Muscle of back (tissue), 11 donors: ENCODE measurements around the gene NAA40. TPM values are rescaled to one million over a fixed set of nuclear protein-coding genes. Genes with fewer than 3 reads are reported as not detected.

ENCODE experiments used
- DNase-seq, 3 donors: peaks; one replicate each; pipeline versions ENCODE4 v3.0.0 to v3.0.0-alpha.2; 2013
- polyA plus RNA-seq, 10 donors: library from polyadenylated mRNA; unstranded; fragments of 120-200 nt; gene quantifications; one replicate each; pipeline ENCODE4 v1.2.1, GENCODE V29; 2013; ENCODE audit not compliant: insufficient read length in 10 of 10

NAA40 gene
- polyA plus RNA-seq, 10 donors: 13.3 to 23.6 (median 15.4) TPM

DNA sequence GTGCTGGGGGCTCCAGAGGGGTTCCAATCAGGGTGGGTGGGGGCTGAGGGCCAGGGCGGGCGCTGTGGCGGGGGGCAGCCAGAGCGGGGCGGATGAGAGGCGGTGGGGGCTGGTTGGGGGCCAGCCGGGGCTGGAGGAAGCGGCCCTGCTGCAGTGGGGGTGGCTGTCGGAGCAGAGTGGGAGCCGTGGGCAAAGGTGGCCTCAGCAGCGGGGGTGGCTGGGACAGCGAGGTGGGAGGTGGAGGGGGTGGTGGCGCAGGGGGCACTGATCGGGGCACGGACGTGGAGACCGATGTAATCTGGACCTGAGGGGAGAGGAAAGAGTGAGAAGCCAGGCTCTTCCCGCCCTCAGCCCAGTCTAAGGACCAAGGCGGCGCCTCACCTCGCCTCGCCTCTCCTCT is 26.9 kb upstream of the NAA40 start:
- no peak for DNase-seq

DNA sequence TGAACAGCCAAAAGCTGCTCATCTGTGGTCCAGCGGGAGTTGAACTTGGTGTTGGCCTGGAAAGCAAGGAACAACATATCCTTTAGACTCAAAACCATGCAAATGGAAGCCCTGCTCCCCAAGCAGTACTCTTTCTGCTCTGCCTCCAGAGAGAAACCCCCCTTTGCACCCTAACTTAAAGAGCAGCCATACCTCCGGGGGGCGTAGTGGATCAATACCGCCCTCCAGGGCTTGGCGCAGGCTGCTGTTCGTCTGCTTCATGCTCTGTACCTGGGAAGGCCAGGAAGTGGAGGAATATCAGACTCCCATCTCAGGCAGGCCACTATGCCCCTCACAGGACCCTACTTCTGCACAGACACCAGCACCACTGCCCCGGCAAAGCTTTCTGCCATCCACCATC is 26.1 kb upstream of the NAA40 start:
- DNase-seq: no peak

DNA sequence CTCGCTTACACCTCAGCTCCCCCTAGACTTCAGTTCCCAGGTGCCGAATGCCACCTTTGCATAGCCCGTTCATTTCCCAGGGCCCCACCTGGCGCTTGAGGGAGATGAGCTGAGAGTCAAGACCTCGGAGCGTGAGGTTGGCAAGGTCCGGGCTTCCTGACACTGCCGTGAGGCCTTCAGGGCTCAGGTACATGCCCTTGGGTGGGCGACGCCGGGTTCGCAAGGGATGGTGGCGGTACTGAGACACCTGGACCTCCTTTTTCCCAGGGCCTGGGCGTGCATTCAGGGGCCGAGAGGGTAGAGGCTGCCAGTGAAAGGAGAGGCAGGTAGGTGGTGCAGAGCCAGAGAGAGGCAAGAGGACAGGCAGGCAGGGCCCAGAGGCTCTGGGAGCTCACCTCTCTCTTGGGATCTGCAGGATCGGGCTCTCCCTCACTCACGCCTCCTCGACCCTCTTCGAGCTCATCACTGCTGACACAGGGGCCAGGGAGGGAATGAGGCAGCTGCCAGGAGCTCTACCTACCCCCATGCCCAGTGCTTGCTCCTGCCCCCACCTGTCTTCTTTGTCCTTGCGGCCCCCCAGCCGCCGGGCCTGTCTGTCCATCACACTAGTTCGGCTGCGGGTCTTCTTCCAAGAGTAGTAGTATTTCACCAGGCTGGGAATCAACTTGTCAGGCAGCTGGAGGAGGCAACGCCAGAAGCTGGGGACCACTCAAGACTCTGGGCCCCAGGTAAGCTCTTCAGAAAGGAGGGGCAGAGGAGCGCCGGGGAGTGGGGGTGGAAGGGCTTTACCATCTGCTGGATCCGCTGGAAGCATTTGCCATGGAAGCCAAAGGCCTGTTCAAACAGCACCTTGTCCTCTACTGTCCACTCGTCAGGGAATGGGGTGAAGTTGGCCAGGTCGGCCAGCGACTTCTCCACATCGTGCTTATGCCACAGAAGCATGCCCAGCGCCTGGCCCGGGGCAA is 24.7 kb upstream of the NAA40 start:
- DNase-seq: no peak

DNA sequence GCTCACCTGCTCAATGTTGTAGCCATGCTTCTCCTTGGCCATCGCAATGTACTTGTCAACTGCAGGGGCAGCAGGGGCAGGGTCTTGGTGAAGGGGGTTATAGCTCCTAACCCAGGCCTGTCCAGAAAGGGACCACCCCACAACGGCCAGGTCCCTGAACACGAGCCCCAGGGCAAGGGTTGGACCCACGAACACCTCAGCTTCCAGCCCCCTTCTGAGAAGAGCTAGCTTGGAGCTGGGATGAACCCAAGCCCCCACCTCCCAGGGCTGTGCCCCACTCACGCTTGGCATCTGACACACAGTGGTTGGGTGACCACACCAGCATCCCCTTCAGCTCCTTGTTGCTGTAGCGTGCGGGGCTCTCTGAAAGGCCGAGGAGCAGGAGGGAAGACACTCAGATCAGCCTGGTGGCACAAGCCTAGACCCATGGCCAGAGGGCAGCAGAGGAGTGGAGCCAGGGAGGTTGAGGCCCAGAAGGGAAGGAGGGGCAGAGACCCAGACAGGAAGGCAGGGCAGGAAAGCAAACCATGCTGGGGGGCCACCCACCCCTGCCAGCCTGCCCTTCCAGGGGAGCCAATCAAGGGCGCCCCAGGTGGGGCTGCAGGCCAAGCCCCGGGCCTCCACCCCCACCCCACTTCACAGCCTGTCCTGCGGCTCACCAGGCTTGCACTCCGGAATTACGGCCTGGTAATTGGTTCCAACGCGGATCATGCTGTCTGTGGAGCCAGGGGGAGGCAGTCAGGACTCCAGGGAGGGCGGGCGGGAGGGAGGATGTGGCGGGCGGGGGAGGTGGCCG is 23.7 kb upstream of the NAA40 start:
- no peak for DNase-seq

DNA sequence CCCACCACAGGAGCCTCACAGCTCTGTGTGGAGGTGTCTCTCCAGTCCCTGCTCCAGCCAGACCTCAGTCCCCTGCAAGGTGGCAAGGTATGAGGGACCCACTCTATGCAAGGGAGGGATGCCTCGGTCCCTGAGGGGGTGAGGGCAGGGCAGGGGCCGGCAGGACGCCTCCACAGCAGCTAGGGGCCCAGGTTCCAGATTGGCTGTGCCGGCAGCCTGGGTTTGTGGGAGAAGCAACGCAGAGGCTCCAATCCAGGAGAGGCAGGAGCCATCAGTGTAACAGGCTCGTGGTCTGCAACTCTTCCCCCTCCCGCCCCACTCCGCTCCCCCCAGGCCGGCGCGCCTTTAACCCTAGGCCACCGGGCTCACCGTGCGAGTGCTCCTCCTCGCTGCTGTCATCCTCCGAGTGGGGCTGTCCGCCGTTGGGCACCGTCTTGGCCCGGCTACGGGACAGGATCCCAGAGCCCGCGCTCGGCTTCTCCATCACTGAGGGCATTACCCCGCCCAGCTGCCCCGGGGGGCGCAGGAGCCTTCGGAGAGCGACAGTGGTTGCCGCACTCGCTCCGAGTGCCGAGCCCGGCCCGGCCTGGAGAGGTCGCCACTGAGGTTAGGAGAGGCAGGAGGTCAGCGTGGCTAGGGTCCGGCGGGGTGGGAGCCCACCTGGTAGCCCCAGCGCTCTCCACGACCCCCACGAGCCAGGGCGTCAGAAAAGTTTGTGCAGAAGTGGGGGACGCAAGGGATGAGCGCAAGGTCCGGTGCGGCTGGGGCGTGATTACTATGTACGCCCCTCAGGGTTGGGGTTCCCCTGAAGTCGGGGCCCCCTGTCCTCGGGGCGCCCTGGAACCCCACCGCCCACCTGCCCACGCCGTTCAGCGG is 22.6 kb upstream of the NAA40 start:
- DNase-seq: peak in 1 of 3 donors; percentile 78

DNA sequence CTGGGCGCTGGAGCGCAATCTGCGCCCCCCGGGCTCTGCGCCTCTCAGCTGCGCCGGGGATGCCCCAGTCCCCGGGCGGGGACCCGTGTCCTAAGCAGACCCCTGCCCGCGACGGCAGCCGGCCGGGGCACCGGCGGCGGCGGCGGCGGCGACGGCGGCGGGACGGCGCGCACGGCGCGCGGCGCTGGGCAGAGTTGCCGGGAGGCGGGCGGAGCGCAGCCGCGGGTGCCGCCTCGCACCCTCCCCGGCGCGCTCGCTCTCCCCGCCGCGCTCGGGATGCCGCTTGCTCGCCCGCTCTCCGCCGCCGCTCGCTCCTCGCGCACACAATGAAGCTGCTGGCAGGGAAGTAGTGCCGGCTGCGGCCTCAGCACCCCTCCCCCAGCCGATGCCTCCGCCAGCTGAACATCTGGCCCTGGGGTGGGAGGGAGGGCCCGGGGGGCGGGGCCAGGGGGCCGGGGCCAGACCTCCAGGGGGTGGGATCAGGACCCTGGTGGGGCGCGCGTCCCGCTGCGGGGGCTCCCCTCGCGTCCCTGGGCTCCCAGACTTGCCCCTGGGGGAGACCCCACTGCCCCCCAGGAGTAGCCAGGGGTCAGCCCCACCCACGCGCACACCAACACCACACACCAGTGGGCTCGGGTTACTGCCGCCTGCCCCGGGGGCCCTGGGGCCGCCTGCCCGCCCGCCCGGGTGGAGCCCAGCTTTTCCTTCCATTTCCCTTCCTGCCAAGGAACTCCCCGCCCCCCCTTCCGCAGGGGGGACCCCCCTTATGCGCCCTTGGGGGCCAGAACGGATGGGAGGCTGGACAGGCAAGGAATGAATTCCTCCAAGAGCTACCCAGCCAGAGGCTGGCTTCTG is 21.7 kb upstream of the NAA40 start, which contains the start of gene RCOR2:
RCOR2 (minus strand) TSS at position 328 of the 855 bp plus-strand sequence. CDS start 708 bp downstream, outside the sequence.
- peak; percentile 85 to 92 (median 88) for DNase-seq

DNA sequence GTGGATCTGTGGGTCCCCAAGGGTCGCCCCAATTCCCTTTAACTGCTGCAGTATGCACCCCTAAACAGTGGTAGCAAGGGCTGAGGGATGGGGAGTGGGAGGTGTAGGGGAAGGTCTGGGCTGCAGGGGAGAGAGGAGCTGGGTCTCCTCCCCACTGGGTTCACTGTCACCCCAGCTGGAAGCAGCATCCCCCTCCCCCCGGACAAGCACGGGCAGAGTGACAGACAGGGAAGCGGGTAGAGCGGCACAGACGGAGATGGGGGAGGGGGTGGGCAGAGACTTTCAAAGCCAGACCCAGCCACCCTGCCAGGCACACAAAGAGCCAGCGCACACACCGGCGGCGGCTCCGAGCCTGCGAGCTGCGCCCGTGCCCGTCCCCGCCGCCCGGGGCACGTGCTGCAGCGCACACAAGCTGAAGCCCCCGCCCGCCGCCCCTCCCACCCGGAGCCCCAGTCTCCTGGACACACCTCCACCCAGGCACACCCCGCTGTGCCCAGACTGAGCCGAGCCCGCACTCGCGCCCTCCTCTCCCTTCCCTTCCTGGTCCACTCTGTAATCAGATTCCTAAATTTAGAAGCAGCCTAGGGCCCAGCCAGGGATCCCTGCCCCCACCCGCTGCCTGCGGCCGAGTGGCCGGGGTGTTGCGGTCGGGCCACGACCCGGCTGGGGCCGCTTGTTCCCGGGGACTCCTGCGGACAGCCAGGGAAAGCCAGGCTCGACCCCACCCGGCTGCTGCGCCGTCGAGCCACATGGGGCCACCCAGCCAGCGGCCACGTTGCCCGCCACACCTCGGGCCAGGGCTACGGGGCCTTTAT is 20.9 kb upstream of the NAA40 start:
- DNase-seq: peak; percentile 56 to 91 (median 79)

DNA sequence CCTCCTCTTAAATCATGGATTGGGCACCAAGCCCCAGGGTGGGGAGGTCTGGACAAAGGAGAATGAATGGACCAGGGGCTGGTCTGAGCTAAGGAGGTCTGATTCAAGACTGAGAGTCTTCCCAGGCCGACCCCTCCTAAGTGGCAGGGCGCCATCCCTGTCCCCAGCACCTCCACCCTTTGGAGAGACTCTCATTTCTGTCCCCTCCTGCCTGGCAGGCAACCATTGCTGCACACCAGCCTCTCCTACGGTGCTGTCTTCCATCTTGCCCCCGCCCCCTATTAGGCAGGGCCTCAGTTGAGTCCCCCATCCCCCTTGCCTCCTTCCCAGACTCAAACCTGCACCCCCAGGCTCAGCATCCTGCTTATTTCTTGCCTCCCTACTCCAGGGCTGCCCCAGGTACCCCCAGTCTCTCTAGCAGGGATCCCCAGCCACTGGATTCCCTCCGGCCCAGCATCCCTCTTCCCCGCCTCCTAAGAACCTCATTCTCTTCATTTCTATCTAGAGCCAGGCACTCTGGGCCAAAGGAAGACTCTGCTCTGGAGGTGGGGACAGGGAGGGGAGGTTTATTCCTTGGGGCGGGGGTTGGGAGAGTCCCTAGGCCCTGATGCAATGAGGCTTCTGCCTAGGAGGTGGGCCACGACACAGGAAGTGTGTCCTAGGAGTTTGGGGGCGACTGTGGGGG is 20.2 kb upstream of the NAA40 start:
- peak; percentile 59 to 92 (median 77) for DNase-seq

DNA sequence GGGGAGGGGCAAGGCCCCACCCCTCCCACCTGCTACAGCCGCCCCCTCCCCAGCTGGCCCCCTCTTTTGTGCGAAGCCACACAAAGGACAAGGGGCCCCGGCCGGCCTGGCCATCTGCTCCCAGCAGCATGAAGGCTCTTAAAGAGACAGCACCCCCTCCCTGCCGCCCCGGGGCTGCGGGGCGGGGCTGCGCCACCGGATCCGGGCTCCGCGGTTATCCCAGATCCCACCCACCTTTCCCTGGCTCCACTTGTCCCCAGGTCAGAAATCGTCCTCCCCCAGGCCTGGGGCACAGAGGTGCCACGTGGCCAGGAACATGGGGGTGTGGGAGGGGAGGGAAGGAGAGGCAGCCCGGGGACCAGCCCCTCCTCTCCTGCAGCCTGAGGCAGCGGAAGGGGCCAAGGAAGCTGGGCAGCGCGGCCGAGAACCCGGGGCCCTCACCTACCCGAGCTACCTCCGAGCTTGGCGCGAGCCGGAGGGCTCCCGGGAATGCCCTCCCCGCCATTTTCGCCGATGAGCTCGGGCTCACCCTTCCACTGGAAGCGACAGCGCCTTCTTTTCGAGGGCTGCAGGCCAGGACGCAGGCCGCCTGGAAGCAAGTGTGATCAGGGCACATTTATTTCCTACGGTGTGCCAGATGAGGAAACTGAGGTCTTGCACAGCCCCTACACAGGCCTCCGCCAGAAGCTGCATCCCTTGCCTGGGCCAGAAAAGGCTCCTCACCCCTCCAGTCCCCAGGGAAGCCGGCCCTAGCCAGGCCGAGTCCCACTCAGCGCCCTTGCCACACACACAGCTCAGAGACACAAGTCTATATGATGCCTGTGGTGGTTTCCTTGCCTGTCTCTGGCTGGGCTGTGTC is 19.3 kb upstream of the NAA40 start:
- DNase-seq: peak in 2 of 3 donors; percentile 43 to 91

DNA sequence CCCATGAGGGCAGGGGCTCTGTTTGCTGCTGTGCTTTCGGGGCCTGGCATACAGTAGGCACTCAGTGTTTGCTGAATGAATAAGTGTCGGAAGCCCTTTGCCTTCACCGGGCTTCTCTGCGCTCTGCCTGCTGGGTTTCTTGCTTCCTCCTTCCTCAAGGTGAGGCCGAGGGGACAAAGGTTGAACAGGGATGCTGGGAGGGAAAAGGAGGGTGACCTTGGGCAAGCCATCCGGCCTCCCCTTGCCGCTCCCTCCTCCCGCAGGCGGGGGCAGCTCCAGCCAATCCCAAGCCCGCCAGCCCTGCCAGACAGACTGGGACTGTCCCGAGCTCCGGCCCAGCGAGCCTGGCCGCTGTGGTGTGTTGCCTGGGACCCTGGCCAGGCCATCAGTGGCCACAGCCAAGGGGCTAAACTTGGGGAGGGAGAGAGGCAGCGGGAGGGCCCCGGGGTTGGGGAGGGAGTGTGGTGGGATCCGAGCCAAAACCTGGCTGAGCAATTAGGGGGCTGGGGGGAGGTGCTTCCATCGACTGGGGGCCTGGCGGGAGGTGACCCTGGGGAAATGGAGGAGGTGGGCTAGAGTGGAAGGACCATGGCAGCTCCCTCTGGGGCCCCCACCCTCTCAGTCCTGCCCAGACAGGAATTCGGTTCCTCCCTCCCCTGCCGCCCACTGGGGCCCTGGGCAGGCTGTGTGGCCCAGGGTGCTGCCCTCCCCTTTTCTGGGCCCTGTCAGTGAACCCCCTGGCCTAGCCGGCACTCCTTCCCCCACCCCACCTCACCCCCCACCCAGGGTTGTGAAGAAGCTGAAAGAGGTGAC is 18.5 kb upstream of the NAA40 start:
- peak in 2 of 3 donors; percentile 73 to 83 for DNase-seq

DNA sequence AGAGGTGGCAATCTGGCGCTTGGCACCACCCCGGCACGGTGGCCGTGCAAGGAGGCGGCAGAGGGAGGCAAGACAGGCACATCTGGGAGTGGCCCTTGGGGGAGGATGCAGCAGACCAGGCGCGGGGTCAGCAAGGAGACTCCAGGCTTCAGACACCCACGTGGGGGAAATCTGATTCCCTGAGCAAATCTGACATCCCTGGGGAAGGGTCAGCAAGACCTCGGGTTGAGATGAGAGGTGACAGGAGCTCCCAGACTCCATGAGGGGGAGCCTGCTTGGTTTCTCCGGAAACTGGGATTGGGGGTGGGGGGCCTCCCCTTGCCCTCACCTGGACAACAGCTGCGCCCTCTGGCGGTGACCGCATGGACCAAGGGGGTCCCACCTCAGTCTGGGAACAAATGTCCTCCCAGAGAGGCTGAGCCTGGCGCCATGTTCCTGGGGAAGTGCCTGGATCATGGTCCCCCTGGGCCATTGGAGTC is 17.8 kb upstream of the NAA40 start:
- no peak for DNase-seq

DNA sequence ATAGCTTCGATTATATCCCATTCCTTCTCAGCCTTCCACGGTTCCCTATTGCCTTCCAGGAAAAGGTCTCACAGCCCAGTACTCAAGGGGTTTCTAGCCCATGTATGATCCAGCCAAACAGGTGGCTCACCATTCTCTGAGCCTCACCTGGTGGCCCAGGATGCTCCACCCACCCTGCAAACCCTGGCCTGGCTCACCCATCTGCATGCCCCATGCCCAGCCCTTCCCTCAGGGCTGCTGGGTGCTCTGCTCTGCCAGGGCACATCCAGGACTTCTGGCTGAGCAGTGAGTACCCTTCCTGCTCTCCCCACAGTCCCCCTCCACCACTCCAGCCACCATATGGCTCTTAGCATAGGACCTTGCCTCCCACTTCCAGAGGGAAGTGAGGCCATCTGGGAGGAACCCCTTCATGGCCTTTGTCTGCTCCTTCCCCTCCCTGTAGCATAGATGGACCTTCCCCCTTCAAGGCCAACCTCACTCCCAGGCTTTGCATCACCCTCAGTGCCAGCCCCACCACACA is 16.1 kb upstream of the NAA40 start:
- DNase-seq: no peak

DNA sequence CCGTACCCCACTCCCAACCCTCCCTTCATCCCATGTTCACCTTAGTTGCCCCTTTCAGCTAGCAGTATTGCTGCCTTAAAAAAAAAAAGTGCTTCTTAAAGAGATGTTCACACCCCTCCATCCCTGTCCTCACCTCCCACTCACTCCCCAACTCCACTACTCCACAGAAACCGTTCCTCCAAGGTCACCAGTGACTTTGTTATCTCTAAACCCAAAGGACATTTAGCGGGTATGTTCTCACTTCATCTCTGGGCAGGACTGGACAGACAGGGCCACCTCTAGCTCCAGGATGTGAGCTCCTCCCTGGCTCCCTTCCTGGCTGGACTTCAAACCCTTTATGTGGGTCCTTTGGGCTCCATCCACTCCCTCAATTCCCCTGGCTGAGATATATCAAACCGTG is 15.5 kb upstream of the NAA40 start:
- DNase-seq: no peak

DNA sequence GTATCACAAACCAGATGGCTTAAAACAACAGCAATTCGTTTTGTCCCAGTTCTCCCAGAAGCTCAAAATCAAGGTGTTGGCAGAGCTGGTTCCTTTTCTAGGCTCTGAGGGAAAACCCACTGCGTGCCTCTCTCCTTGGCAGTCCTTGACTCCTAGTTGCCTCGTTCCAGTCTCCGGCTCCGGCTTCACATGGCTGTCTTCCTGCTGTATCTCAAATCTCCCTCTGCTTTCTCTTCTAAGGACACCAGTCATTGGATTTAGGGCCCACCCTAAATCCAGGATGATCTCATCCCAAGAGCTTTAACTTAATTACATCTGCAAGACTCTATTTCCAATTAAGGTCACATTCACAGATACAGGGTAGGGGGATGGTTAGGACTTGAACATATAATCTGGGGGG is 9.2 kb upstream of the NAA40 start:
- no peak for DNase-seq

DNA sequence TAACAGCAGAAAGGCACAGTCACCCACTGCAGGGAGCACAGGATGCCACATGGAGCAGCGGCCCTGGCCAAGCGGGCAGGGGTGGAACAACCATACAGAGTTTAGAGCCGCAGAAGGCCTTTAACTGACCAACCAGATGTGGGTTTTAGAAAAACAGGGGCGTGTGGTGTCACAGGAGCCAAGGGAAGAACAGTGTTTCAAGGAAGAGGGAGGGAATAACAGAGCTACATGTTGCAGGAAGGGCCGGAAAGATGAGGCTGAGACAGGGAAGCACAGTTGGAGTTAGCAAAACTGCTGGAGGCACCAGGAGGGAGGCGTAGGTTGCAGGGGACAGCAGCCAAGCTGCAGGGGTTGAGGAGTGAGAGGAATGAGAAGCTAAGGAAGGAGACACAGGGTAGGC is 7.8 kb upstream of the NAA40 start:
- DNase-seq: peak in 1 of 3 donors; percentile 76

DNA sequence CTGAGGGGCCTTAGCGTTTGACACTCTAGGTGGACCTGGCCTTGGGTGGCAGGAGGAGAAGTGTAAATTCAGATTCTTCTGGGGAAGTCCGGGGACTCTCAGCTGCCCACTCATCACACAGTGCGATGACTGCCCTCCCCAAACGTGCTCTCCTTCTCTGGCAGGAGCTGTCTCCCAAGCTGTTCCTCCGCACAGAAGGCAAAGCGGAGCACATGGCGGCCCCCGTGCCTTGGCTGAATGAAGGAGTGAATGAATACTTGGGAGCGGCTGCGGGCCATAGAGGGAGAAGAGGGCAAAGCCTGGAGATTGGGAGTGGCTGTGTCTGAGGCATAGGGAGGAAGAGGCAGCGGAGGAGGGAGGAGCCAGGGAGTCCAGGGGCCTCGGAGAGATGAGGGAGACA is 6.9 kb upstream of the NAA40 start:
- DNase-seq: no peak

DNA sequence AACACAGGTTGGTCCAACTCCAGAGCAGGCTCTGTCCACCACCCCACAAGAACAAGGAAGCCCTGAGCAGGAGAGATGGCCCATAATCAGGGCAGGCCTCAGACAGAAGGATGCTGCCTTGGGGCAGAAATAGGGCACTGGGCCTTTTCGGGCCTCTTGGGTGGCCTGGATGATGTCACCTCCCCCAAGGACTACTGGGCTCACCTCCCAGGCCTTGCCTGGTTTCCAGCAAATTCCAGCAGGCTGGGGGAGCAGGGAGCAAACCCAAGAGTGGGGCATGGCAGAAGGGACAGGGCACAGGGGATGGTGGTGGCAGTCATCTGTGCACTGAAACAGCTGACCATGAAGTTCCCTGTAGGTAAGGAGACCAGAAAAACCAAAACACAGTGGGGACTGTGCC is 5.3 kb upstream of the NAA40 start:
- no peak for DNase-seq
